NCI-H128 (cell line): Measurements from ENCODE around the gene FGF12.

Source experiments
- DNase-seq: peaks from one replicate; lab custom pipeline; 2025; ENCODE audit not compliant: unreplicated experiment; lab: John Stamatoyannopoulos, UW

FGF12 gene

DNA sequence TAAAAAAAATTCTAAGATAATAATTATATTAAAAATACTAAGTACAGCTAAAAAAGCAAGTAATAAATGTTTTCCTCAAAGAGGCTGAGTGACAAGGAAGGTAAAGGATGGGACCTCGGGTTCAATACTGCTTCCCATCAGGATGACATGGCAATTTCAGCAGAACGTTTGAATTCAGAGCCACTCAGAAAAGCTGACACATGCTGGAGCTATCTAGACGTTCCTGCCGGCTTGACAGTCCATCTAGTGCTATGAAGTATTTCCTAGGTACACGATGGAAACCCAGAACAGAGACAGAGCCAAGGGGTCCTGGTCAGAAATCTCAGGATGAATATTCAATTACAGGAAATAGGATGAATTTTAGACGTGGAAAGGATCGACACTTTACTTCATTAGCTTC lies 361.8 kb downstream of the FGF12 start:
- no peak for DNase-seq

GRCh38 chr3:192364316-192364715 lies 363.0 kb downstream of the FGF12 start:
- no peak for DNase-seq

DNA sequence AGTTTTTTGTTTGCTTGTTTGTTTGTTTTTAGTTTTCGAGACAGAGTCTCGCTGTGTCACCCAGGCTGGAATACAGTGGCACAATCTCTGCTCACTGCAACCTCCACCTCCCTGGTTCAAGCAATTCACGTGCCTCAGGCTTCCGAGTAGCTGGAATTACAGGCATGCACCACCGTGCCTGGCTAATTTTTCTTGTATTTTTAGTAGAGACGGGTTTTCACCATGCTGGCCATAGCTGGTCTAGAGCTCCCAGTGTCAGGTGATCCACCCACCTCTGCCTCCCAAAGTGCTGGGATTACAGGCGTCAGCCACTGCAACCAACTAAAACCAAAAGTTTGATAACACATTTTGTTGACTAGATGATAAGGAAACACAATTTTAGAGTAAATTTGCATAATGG lies 372.7 kb downstream of the FGF12 start:
- no peak for DNase-seq

DNA sequence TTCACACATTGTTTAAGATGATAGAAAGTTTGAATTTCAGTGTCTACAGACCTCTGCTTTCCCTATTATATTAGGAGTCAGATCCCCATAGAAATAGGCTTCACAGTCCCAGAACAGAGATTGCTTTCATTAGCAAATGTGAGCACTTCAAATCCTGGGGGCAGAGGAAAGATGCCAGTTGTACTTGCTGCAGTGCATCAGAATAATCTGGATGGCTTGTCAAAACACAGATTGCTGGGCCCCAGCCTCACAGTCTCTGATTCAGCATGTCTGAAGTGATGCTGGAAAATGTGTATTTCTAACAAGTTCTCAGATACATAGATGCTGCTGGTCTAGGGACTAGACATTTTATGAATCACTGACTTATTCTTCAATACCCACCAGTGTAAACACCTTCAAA lies 375.2 kb downstream of the FGF12 start:
- no peak for DNase-seq

GRCh38 chr3:192351441-192351840 lies 375.9 kb downstream of the FGF12 start:
- DNase-seq: no peak

DNA sequence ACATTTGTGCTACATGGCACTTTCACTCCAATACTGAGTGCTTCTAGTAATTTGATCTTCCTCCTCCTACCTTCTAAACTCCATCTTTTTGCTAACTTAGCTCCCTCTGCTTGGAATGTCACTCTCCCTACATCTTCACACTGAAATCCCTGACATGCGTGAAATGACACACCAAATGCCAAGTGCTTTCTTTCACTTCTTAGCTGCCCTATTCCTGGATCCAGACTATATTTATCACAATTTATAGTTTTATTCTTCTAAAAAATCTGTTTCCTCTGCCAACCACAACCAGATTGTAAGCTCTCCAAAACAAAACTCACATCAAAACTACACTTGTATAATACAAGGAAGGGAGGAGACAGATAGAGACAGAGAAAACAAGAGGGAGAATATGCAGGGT lies 387.3 kb downstream of the FGF12 start:
- DNase-seq: no peak

DNA sequence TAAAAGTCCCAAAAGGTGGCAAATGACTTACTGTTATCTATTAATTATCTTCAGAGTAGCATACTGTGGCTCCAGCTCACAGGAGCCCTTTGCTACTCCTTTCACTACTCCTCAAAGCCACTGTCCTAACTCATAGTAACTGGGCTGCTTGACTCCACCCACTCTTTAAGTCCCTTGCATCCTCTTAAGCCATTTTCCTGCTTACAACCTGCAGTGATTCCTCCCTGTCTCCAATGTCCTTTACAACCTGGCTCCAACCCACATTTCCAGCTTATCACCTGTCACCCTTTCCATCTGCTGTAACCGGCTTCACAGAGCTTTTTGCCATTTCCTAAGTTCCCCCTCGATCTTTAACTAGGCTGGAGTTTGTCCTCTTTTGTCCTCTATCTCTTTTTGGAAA lies 388.1 kb downstream of the FGF12 start:
- no peak for DNase-seq

DNA sequence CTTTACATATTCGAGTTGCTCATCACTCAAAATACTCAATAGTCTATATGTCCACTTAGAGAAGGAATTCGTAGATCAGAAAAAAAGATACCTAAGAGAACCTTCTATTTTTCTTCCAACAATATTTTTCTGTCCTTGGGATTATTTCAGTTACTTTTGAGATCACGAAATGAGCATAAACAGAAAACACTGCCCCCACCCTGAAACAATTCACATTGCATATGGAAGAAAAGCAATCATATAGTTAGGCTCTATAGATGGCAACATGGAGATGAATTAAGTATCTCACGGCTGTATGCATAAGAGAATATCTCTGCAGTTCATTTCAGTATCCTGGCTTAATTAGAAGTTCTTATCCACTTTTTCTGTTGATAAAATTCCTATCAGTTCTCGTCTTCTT lies 391.1 kb downstream of the FGF12 start:
- no peak for DNase-seq

GRCh38 chr3:192332386-192333291 lies 394.7 kb downstream of the FGF12 start:
- no peak for DNase-seq

DNA sequence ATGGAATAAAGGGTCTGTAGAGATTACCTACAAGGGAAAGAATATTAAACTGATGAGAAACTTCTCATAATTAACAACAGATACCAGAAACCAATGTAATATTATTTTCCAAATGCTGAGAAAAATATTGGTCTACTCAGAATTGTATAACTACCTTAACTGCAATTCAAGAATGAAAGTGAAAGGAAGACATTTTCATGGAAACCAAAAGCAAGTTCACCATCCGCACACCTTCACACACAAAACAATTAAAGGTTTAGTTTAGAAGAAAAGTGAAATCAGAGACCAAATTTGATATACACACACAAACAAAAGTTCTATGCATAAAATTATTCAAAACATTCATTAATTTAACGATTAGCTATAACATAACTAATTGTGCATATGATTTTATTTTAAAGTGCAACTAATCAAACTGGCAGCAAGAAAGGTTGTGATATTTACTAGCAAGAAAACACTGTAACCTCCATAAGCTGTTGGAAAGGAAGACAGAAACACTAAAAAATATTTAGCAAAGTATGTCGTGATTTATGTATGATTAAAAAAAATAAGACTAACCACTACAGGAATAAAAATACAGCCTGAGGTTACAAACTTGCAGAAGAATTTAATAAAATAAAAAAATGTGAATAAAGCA lies 395.5 kb downstream of the FGF12 start:
- no peak for DNase-seq

DNA sequence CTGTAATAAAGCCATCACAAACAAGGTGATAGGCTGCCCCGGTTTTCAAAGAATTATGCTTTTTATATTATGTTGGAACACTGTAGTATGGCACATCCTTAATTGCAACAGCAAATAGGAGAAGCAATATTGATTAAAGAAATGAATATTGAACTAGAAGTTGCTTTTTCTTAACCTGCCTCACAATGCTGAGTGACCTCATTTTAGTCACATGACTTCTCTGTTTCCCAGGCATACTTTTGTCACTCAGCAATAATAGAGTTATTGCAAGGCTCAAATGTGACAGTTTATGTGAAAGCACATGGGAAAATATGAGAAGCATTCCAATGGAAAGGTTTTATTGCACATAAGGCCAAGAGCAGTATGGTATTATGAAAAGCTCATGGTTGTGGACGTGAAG lies 400.7 kb downstream of the FGF12 start:
- DNase-seq: no peak

DNA sequence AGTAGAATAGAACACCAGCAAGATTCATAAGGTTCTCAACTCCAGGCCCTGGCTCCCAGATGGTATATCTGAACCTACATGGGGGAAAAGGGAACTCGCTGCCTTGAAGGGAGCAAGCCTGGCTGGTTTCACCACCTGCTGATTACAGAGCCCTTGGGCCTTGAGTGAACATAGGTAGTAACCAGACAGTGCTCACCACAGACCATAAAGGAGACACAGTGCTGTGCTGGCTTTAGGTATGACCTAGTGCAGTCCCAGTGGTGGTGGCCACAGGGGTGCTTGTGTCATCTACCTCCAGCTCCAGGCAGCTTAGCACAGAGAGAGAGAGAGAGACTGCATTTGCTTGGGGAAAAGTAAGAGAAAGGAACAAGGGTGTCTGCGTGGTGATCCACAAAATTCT lies 409.8 kb downstream of the FGF12 start:
- DNase-seq: no peak

DNA sequence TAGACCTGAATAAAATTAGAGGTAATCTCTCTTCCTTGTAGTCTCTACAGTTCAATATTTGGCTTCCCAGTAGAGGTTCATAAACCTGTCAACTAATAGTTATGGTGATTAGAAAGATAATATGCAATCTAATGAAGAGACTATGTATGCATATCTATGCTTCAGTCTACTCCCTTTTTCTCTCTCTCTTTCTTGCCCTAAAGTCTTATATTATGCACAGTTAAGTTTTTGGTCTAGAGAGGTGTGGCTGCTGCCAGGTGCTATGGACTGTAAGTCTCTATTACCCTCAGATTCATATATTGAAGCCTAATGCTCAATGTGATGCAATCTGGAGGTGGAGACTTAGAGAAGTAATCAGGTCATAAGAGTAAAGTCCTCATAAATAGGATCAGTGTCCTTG lies 413.7 kb downstream of the FGF12 start:
- no peak for DNase-seq

GRCh38 chr3:192307631-192308030 lies 419.7 kb downstream of the FGF12 start:
- no peak for DNase-seq

DNA sequence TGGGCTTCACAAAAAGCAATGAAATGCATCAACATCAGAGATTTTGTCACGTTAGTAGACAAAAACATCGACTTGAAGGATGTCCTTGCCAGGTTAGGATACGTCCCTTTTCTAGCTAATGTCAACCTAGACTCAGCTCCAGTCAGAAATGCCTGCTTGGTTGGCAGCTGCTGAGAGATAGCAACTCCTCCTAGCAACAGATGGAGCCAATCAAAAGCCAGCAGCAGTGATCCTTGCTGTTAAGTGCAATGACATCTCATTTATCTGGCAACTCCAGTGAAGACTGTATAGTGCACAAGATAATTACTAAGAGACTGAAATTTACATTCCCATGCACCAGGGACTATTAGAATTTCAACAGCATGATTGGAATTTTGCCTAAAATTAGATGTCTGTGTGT lies 424.1 kb downstream of the FGF12 start:
- DNase-seq: no peak

GRCh38 chr3:192302721-192303120 lies 424.6 kb downstream of the FGF12 start:
- DNase-seq: no peak

GRCh38 chr3:192299921-192300320 lies 427.4 kb downstream of the FGF12 start:
- DNase-seq: no peak

DNA sequence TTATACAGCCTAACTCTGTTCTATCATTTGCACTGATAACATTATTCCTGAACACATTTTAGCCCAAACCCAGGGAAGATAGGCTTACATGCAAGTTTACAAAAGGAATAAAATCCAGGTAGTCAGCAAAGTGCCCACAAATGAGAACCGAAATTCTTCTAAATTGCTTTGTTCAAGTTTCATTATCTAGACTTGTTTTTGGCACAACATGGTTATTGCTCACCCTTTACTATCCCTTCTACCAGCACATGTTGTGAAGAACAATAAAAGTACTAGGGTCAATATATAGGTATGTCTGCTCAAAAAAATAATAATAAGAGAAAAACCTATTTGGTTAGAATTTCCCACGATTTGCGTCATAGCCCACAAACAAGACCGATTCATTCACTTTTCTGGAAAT lies 430.5 kb downstream of the FGF12 start:
- no peak for DNase-seq

DNA sequence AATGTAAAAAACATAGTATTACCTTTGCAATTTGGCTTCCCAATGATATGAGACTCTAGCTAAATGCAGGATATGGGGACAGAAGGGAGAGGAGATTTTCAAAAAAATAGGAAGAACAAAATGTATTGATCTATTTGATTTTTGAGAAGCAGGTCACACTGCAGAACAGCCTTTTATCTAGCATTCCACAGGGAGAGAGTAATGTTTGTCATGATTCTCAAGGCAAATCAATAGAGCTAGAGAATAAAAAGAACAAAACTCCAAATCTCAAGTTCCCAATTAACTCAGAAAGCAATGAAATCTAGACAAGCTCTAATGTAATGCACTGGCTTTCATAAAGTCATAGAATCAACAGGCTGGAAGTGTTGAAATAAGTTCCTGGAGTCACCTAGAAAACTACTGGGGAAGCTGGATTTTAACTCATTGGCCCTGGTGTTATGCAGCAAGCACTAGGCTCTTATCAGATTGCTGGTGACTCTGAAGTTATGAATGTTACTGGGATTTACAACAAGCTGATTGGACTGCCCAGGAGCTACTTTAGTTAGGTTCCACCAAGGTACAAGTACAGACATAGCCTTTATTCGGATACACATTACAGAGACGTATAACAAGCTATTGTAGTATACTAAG lies 442.8 kb downstream of the FGF12 start:
- DNase-seq: no peak

- DNase-seq: no peak
These were observed 446.0 kb downstream of the FGF12 start for GRCh38 chr3:192281207-192281880.

DNA sequence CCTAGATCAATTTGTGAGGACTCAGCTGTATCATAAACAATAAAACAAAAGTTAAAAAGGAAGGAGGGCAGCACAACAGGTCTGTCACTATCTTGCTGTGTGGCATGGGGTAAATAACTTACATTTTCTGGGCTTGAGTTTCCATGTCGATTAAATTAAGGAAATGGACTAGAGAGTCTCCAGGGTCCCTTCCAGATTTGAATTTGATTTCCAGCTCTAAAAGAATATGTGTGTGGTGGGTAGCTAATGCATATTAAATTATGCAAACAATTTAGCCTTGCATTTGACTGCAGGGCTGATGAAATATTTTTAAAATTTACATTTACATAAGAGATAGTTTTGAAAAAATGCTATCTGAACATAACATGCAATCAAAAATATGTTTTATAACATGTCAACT lies 447.7 kb downstream of the FGF12 start:
- no peak for DNase-seq

DNA sequence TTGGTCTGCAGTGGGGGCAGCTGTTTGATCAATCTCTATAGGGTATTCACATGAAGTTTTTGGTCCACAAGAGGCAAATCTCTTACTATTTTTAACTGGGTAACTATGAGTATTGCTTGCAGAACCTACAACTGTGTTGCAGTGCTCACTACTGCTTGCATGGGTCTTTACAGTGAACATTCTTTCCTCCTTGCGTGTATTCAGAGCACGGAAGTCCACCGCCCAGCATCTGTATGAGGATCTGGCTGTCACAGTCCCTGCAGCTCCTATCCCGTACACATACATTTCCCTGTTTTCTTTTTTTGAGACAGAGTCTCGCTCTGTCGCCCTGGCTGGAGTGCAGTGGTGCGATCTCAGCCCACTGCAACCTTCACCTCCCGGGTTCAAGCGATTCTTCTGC lies 449.9 kb downstream of the FGF12 start:
- DNase-seq: no peak
